H1 (cell line): ENCODE data around the gene CALM1.

Experiments used
- EP300 ChIP-seq, 2 experiments: IDR thresholded peaks; 1 replicate in 1 of 2; 2 replicates in 1 of 2; pipeline ENCODE4 v1.6.1; 2011 to 2012; ENCODE audit warnings: low read depth in 2 of 2, low read length in 2 of 2, mild to moderate bottlenecking in 2 of 2, borderline replicate concordance in 1 of 2, inconsistent platforms in 1 of 2, moderate library complexity in 1 of 2
- HDAC2 ChIP-seq, 2 experiments: fragments of 300-600 bp in 1 of 2; sonication (generic) in 1 of 2; IDR thresholded peaks; 2 replicates each; pipeline ENCODE4 v1.6.1; 2011 to 2012; ENCODE audit warnings: low read depth in 2 of 2, low read length in 2 of 2, mild to moderate bottlenecking in 2 of 2, moderate library complexity in 2 of 2, borderline replicate concordance in 1 of 2, inconsistent platforms in 1 of 2
- KDM4A ChIP-seq: IDR thresholded peaks from one replicate; pipeline ENCODE4 v1.7.1; 2012; ENCODE audit warnings: low read depth, mild to moderate bottlenecking, moderate library complexity, low read length, inconsistent platforms; ENCODE audit not compliant: severe bottlenecking
- POLR2A ChIP-seq, 2 experiments: IDR thresholded peaks; 1 replicate in 1 of 2; 2 replicates in 1 of 2; pipeline ENCODE4 v1.6.1; 2011; ENCODE audit warnings: low read depth in 2 of 2, low read length in 2 of 2, mild to moderate bottlenecking in 2 of 2; ENCODE audit errors: control extremely low read depth in 1 of 2
- RAD21 ChIP-seq, 2 experiments: IDR thresholded peaks in 1 of 2; conservative IDR thresholded peaks in 1 of 2; 2 replicates each; pipeline ENCODE4 v1.6.1; 2011; ENCODE audit warnings: low read depth in 2 of 2, low read length in 2 of 2, improper control_type of control experiment in 1 of 2, inconsistent platforms in 1 of 2, mild to moderate bottlenecking in 1 of 2, moderate library complexity in 1 of 2
- SIRT6 ChIP-seq: IDR thresholded peaks from one replicate; pipeline ENCODE4 v1.7.1; 2012; ENCODE audit warnings: low read length, inconsistent platforms
- TBP ChIP-seq: IDR thresholded peaks from 2 replicates; pipeline ENCODE4 v1.6.1; 2011; ENCODE audit warnings: low read depth, low read length, improper control_type of control experiment
- YY1 ChIP-seq: IDR thresholded peaks from 2 replicates; pipeline ENCODE4 v1.6.1; 2011; ENCODE audit warnings: low read depth, mild to moderate bottlenecking, low read length
- TF ChIP-seq, protein P1 (sequence below), 3 experiments: IDR thresholded peaks; 1 replicate in 2 of 3; 2 replicates in 1 of 3; pipeline versions ENCODE4 v1.5.1 to v1.6.1; 2011; ENCODE audit warnings: low read length in 3 of 3, mild to moderate bottlenecking in 3 of 3, inconsistent platforms in 2 of 3, low read depth in 1 of 3, moderate library complexity in 1 of 3; ENCODE audit not compliant: insufficient read depth in 1 of 3; ENCODE audit errors: control extremely low read depth in 1 of 3
- TF ChIP-seq, protein P2 (sequence below): IDR thresholded peaks from 2 replicates; pipeline ENCODE4 v1.6.1; 2011; ENCODE audit warnings: low read length, improper control_type of control experiment

DNA sequence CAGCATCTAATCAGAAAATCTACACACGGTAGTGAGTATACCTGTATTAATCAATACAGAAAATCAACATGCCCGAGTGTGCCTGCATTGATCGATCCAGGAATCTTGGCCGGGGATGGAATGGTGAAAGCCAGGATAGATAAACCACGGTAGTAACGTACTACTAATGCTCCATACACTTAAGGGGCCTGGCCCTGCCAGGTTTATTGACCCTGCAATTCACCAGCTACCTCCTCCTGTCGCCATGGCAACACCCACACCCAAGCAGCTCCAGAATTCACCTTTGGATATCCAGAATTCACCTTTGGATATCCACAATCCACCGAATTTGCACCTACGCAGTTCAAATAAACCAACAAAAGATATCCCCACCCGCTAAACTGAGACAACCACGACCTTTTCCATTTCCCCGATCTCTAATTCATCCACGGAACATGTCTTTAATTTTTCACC is 14.8 kb upstream of the CALM1 start:
- TF ChIP-seq, protein P1, sequence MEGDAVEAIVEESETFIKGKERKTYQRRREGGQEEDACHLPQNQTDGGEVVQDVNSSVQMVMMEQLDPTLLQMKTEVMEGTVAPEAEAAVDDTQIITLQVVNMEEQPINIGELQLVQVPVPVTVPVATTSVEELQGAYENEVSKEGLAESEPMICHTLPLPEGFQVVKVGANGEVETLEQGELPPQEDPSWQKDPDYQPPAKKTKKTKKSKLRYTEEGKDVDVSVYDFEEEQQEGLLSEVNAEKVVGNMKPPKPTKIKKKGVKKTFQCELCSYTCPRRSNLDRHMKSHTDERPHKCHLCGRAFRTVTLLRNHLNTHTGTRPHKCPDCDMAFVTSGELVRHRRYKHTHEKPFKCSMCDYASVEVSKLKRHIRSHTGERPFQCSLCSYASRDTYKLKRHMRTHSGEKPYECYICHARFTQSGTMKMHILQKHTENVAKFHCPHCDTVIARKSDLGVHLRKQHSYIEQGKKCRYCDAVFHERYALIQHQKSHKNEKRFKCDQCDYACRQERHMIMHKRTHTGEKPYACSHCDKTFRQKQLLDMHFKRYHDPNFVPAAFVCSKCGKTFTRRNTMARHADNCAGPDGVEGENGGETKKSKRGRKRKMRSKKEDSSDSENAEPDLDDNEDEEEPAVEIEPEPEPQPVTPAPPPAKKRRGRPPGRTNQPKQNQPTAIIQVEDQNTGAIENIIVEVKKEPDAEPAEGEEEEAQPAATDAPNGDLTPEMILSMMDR (IDR thresholded peaks at IDR 0.05; ENCODE audit: control extremely low read depth in 1 of 3, insufficient read depth in 1 of 3, low read depth in 1 of 3, low read length in 3 of 3): no peak
- TF ChIP-seq HDAC2 (IDR thresholded peaks at IDR 0.05; ENCODE audit: borderline replicate concordance in 1 of 2, low read depth in 2 of 2, low read length in 2 of 2) (no peak), RAD21 (IDR thresholded peaks at IDR 0.05 in 1 of 2, conservative IDR thresholded peaks at IDR 0.05 in 1 of 2; ENCODE audit: low read depth in 2 of 2, low read length in 2 of 2) (no peak), TBP (no peak), YY1 (no peak), SIRT6 (no peak), POLR2A (IDR thresholded peaks at IDR 0.05; ENCODE audit: control extremely low read depth in 1 of 2, low read depth in 2 of 2, low read length in 2 of 2) (no peak), EP300 (IDR thresholded peaks at IDR 0.05; ENCODE audit: borderline replicate concordance in 1 of 2, low read depth in 2 of 2, low read length in 2 of 2) (no peak), KDM4A (no peak)
- TF ChIP-seq, protein P2, sequence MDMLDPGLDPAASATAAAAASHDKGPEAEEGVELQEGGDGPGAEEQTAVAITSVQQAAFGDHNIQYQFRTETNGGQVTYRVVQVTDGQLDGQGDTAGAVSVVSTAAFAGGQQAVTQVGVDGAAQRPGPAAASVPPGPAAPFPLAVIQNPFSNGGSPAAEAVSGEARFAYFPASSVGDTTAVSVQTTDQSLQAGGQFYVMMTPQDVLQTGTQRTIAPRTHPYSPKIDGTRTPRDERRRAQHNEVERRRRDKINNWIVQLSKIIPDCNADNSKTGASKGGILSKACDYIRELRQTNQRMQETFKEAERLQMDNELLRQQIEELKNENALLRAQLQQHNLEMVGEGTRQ: no peak
